ENCODE measurements around the gene HBG2.
"Not testable (repeated sequence)": the region's sequence is repeated elsewhere in the genome, so short reads cannot be mapped to it uniquely, and the experiment has no call there.

Gene HBG2

GRCh38 chr11:5280582-5281102 lies 26.1 kb upstream of the HBG2 start:
- no peak for DNase-seq

GRCh38 chr11:5279471-5280090 lies 25.0 kb upstream of the HBG2 start:
- DNase-seq = no peak

- DNase-seq = no peak
Measured at GRCh38 chr11:5277807-5278382, 23.3 kb upstream of the HBG2 start.

GRCh38 chr11:5276697-5277096 lies 22.1 kb upstream of the HBG2 start:
- DNase-seq = no peak

GRCh38 chr11:5275369-5276110 lies 21.0 kb upstream of the HBG2 start:
- no peak for DNase-seq

GRCh38 chr11:5274395-5274794 lies 19.8 kb upstream of the HBG2 start:
- DNase-seq = no peak

- DNase-seq = no peak
Measured at GRCh38 chr11:5272395-5273017, 17.9 kb upstream of the HBG2 start.

GRCh38 chr11:5269715-5270147 lies 15.2 kb upstream of the HBG2 start, which contains the start of gene HBE1:
Gene HBE1, minus strand, starts transcription at chr11:5269945. Its CDS starts 55 bp downstream, at chr11:5269890.
- no peak for DNase-seq

- no peak for DNase-seq
Measured at GRCh38 chr11:5267033-5267563, 12.5 kb upstream of the HBG2 start.

- no peak for DNase-seq
Measured at GRCh38 chr11:5266609-5267008, 12.0 kb upstream of the HBG2 start.

GRCh38 chr11:5265832-5266231 lies 11.3 kb upstream of the HBG2 start:
- no peak for DNase-seq

- no peak for DNase-seq
Measured at GRCh38 chr11:5258543-5259262, 4.1 kb upstream of the HBG2 start.

GRCh38 chr11:5257296-5257695 lies 2.7 kb upstream of the HBG2 start:
- DNase-seq = no peak

GRCh38 chr11:5254023-5254422 lies 558 bp downstream of the HBG2 start:
- DNase-seq = not testable (repeated sequence)

- not testable (repeated sequence) for DNase-seq
Measured at GRCh38 chr11:5253440-5253839, 1.1 kb downstream of the HBG2 start.

GRCh38 chr11:5252919-5253265 lies 1.7 kb downstream of the HBG2 start:
- no peak for DNase-seq

GRCh38 chr11:5252192-5252918 lies 2.2 kb downstream of the HBG2 start:
- no peak for DNase-seq

- no peak for DNase-seq
Measured at GRCh38 chr11:5251746-5252145, 2.8 kb downstream of the HBG2 start.

GRCh38 chr11:5250543-5251204 lies 3.9 kb downstream of the HBG2 start:
- DNase-seq = no peak

- DNase-seq = not testable (repeated sequence)
Measured at GRCh38 chr11:5249807-5250396, 4.7 kb downstream of the HBG2 start, which contains the start of gene HBG1. Gene HBG1, minus strand, starts transcription at chr11:5249857. Its CDS starts 53 bp downstream, at chr11:5249804.

GRCh38 chr11:5248498-5248897 lies 6.1 kb downstream of the HBG2 start:
- DNase-seq = not testable (repeated sequence)

Measured in NCI-H526 treated with DMSO at 0.1 percent for 48 hours (cell line).